Smooth muscle cell (in vitro differentiated cells): ENCODE data around the gene PLAC8. TPM values are rescaled to one million over a fixed set of nuclear protein-coding genes. Genes with fewer than 3 reads are reported as not detected.
"Not testable (repeated sequence)": the region's sequence is repeated elsewhere in the genome, so short reads cannot be mapped to it uniquely, and the experiment has no call there.

ENCODE experiments used
- DNase-seq: peaks from one replicate; lab custom pipeline; 2025; ENCODE audit not compliant: unreplicated experiment; lab: John Stamatoyannopoulos, UW
- H2AFZ ChIP-seq: fragments of 200-600 bp; sonication (generic); 2 replicates; pipeline ENCODE4 v1.6.0; 2016; ENCODE audit warnings: antibody characterized with exemption, low read depth, mild to moderate bottlenecking
- H3F3A ChIP-seq: fragments of 200-600 bp; sonication (generic); 2 replicates; pipeline ENCODE4 v1.6.0; 2017; ENCODE audit warnings: antibody characterized with exemption, low read depth
- H3K27ac ChIP-seq: fragments of 200-600 bp; sonication (generic); 2 replicates; pipeline ENCODE4 v1.5.1; 2016; ENCODE audit warnings: low read depth, mild to moderate bottlenecking
- H3K27me3 ChIP-seq: fragments of 200-600 bp; sonication (generic); 2 replicates; pipeline ENCODE4 v1.6.1; 2016; ENCODE audit warnings: low read depth, mild to moderate bottlenecking
- H3K36me3 ChIP-seq: fragments of 200-600 bp; sonication (generic); 2 replicates; pipeline ENCODE4 v1.5.1; 2016; ENCODE audit warnings: low read depth
- H3K4me1 ChIP-seq: fragments of 200-600 bp; sonication (generic); 2 replicates; pipeline ENCODE4 v1.5.1; 2016; ENCODE audit warnings: low read depth
- H3K4me2 ChIP-seq: fragments of 200-600 bp; sonication (generic); 2 replicates; pipeline ENCODE4 v1.6.0; 2016; ENCODE audit warnings: mild to moderate bottlenecking
- H3K4me3 ChIP-seq: fragments of 200-600 bp; sonication (generic); 2 replicates; pipeline ENCODE4 v1.5.1; 2016; ENCODE audit warnings: mild to moderate bottlenecking
- H3K79me2 ChIP-seq: fragments of 200-600 bp; sonication (generic); 2 replicates; pipeline ENCODE4 v1.6.0; 2016; ENCODE audit warnings: low read depth, mild to moderate bottlenecking
- H3K9ac ChIP-seq: fragments of 200-600 bp; sonication (generic); 2 replicates; pipeline ENCODE4 v1.6.0; 2016; ENCODE audit warnings: low read depth
- H3K9me3 ChIP-seq: fragments of 200-600 bp; sonication (generic); replicated peaks from 2 replicates; pipeline ENCODE4 v1.5.1; 2016; ENCODE audit warnings: low read depth
- H4K20me1 ChIP-seq: fragments of 200-600 bp; sonication (generic); 2 replicates; pipeline ENCODE4 v1.6.0; 2016; ENCODE audit warnings: low read depth
- WGBS: methylation state at CpG from one replicate; pipeline ENCODE4 v1.1.7; 2016; ENCODE audit warnings: low lambda C conversion rate; 5-methylcytosine and 5-hydroxymethylcytosine counted together
- polyA plus RNA-seq: library from polyadenylated mRNA; unstranded; fragments of >200 nt; fragmentation: Nextera tagmentation; extraction: Ambion mirVana; gene quantifications from 2 replicates; pipeline ENCODE4 v1.2.1, GENCODE V29; 2016
- total RNA-seq: library from RNA; depleted of rRNA; stranded (reverse); fragments of >200 nt; gene quantifications from 2 replicates; pipeline ENCODE4 v1.2.3, GENCODE V29; 2014
- TF ChIP-seq, protein P1 (sequence below): fragments of 200-600 bp; sonication (generic); IDR thresholded peaks from 2 replicates; pipeline ENCODE4 v1.5.1; 2017; ENCODE audit warnings: borderline replicate concordance, mild to moderate bottlenecking, antibody characterized with exemption; ENCODE audit not compliant: insufficient read depth, poor library complexity, severe bottlenecking

Gene PLAC8
- total and polyA plus RNA-seq, 2 experiments from 2014 or later, result 5.0 to 25.6 TPM

DNA sequence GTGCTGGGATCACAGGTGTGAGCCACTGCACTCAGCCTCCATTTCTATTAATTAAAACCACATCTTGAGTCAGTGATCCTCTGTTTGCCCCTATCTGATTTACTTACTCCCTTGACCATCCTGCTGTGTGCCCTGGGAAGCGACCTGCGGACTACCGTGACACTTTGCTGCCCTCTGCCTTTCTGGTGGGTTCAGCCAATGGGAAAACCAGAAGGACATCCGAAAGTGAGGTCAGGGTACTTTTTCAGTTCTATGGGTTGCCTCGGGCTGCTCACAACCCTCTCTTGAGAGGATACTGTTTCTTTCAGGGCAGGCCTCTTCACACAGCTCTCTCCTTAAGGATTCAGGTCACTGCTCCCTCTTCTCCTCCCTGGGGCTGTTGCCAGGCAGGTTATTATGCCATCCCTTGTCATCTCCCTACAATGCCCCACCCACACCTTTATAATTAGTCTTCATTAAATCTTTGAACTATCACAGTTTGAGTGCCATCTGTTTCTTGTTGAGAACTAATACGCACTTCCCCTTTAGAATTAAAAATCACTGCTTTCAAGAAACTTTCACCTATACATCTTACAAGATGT, 21.4 kb downstream of the PLAC8 start:
- Histone ChIP-seq H3K9me3 (no peaks in the 10 kb centered on the region), H3K4me3 (no peak overlapping the region), H3K4me1 (no peaks in the 10 kb centered on the region), H3K36me3 (no peaks in the 10 kb centered on the region), H2AFZ (no peak overlapping the region), H3K79me2 (no peaks in the 10 kb centered on the region), H4K20me1 (no peaks in the 10 kb centered on the region), H3K4me2 (no peak overlapping the region), H3K27me3 (no peaks in the 10 kb centered on the region), H3K27ac (no peak overlapping the region), H3F3A (no peaks in the 10 kb centered on the region), H3K9ac (no peak overlapping the region)
- no peak for DNase-seq
- WGBS, result 68% methylated on average over 6 of the region's 6 CpGs
- TF ChIP-seq, protein P1, sequence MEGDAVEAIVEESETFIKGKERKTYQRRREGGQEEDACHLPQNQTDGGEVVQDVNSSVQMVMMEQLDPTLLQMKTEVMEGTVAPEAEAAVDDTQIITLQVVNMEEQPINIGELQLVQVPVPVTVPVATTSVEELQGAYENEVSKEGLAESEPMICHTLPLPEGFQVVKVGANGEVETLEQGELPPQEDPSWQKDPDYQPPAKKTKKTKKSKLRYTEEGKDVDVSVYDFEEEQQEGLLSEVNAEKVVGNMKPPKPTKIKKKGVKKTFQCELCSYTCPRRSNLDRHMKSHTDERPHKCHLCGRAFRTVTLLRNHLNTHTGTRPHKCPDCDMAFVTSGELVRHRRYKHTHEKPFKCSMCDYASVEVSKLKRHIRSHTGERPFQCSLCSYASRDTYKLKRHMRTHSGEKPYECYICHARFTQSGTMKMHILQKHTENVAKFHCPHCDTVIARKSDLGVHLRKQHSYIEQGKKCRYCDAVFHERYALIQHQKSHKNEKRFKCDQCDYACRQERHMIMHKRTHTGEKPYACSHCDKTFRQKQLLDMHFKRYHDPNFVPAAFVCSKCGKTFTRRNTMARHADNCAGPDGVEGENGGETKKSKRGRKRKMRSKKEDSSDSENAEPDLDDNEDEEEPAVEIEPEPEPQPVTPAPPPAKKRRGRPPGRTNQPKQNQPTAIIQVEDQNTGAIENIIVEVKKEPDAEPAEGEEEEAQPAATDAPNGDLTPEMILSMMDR, result no peak

DNA sequence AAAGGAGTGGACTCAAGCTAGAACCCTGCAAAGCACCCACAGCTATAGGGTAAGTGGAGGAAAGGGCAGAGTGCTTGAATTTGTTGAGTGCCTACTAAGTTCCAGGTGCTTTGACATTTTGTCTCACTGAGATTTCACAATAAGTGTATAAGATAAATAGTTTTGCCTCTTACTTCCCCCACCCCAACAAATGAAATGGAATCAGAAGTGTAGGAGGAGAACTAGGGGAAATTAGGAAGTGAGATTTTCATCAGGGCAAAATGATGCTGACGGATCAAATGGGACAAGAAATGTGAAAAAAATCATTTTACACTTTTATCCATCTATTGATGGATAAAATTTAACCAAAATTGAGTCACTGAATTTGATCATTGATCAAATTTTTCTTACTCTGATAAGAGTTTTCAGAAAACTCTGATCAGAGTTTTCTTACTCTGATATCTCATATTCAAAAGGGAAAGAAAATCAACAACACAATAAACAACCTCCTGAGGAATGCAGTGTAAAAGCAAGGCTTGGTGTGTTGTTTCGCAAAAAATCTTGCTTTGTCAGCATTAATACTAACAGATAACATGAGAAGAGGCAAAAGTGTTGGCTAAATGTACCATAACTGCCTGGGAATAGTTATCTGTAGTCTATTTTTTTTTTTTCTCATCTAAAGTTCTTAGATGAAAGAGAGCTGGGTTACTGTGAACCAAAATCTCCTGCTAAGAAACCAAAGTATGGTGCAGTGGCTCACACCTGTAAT, 24.9 kb downstream of the PLAC8 start:
- no peaks in the 10 kb centered on the region for H3K9me3 ChIP-seq
- no peak overlapping the region for H3K4me2 ChIP-seq
- H3K9ac ChIP-seq, result no peak overlapping the region
- WGBS, result 92% methylated on average over 2 of the region's 2 CpGs
- no peaks in the 10 kb centered on the region for H3K79me2 ChIP-seq
- H3F3A ChIP-seq, result no peaks in the 10 kb centered on the region
- no peaks in the 10 kb centered on the region for H3K36me3 ChIP-seq
- no peak overlapping the region for H3K27ac ChIP-seq
- DNase-seq, result no peak
- no peak overlapping the region for H2AFZ ChIP-seq
- H3K4me1 ChIP-seq, result no peaks in the 10 kb centered on the region
- no peaks in the 10 kb centered on the region for H3K27me3 ChIP-seq
- TF ChIP-seq, protein P1, result no peak
- no peaks in the 10 kb centered on the region for H4K20me1 ChIP-seq
- no peak overlapping the region for H3K4me3 ChIP-seq

DNA sequence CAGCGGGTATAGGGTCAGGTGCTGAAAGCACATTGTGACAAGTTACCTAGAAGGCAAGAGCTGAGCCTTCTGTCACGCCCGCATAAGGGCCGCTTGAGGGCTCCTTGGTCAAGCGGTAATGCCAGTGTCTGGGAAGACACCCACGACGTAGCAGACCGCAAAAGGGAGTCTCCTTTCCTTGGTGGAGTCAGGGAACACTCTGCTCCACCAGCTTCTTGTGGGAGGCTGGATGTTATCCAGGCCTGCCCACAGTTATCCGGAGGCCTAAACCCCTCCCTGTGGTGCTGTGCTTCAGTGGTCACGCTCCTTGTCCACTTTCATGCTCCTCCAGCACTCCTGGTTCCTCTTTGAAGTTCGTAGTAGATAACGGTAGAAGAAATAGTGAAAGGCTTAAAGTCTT, 29.6 kb downstream of the PLAC8 start:
- H3K27ac ChIP-seq, DNase-seq, H2AFZ ChIP-seq, H3K4me1 ChIP-seq, H3K79me2 ChIP-seq, H3F3A ChIP-seq, H3K4me3 ChIP-seq, H3K27me3 ChIP-seq, H3K4me2 ChIP-seq, H3K9me3 ChIP-seq, H4K20me1 ChIP-seq, H3K9ac ChIP-seq, H3K36me3 ChIP-seq: not testable (repeated sequence)
- 83% methylated on average over 12 of the region's 12 CpGs for WGBS

DNA sequence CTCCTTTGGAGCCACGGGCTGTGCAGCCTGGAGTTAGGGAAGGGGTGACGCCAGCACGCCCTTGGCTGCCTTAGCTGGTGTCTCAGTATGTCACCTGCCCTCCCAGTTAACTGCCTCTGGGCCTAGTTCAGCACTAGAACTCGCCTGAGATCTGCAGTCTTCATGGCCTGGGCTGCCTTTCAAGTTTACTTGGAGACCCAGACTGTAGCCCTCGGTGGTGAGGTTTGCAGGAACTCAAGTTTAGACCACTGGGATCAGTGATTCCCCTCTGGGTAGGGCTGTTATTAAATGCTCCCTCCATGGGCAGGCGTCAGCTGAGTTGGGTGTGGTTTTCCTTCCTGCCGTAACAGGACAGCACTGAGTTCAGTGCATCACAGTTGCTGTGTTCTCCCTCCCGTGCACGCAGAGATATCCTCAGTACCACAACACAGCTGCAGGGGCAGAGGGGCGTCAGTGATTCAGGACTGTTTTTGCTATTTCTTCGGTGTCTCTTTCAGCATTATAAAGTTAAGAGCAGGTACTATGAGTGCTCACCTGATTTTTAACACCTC, 30.5 kb downstream of the PLAC8 start:
- 76% methylated on average over 11 of the region's 11 CpGs for WGBS
- DNase-seq, result no peak
- no peak overlapping the region for H3K4me2 ChIP-seq
- no peak overlapping the region for H3K27ac ChIP-seq
- H3K79me2 ChIP-seq, result no peaks in the 10 kb centered on the region
- H3F3A ChIP-seq, result no peaks in the 10 kb centered on the region
- TF ChIP-seq, protein P1, result no peak
- H2AFZ ChIP-seq, result no peak overlapping the region
- H3K4me3 ChIP-seq, result no peak overlapping the region
- no peaks in the 10 kb centered on the region for H3K4me1 ChIP-seq
- no peaks in the 10 kb centered on the region for H4K20me1 ChIP-seq
- no peaks in the 10 kb centered on the region for H3K27me3 ChIP-seq
- no peak overlapping the region for H3K9ac ChIP-seq
- H3K36me3 ChIP-seq, result no peaks in the 10 kb centered on the region
- H3K9me3 ChIP-seq, result no peaks in the 10 kb centered on the region
